Measurements from ENCODE around the gene TTC21A. TPM values are rescaled to one million over a fixed set of nuclear protein-coding genes. Genes with fewer than 3 reads are reported as not detected.

TTC21A gene
- total and polyA plus RNA-seq, 2 experiments from 2014 or later = 3.7 to 6.5 TPM

- H3K4me2 ChIP-seq = no peak overlapping the region
- H2AFZ ChIP-seq = no peak overlapping the region
- 61% methylated on average over 2 of the region's 2 CpGs for WGBS (ENCODE audit: low lambda C conversion rate, missing lambda C conversion rate)
- H3K27ac ChIP-seq = no peak overlapping the region
- no peak overlapping the region for H3K4me3 ChIP-seq
- no peaks in the 10 kb centered on the region for H3K36me3 ChIP-seq (replicated peaks; ENCODE audit: insufficient read depth, low read depth)
- H3K9me2 ChIP-seq (replicated peaks; ENCODE audit: insufficient read depth) = no peaks in the 10 kb centered on the region
- no peaks in the 10 kb centered on the region for H3K9me3 ChIP-seq (ENCODE audit: low read depth)
- H3K4me1 ChIP-seq (ENCODE audit: insufficient read depth) = peaks cover 11% of the 10 kb centered on the region
- peaks cover 19% of the 10 kb centered on the region for H3K79me2 ChIP-seq
- no peak for DNase-seq (ENCODE audit: low spot score)
- H4K20me1 ChIP-seq (ENCODE audit: insufficient read depth, poor library complexity, severe bottlenecking) = peaks cover 13% of the 10 kb centered on the region
- TF ChIP-seq EZH2 (IDR thresholded peaks at IDR 0.05; ENCODE audit: borderline replicate concordance) = no peak
- TF ChIP-seq CTCF (IDR thresholded peaks at IDR 0.05; ENCODE audit: poor library complexity) = no peak
- TF ChIP-seq EZH2phosphoT487 (IDR thresholded peaks at IDR 0.05; ENCODE audit: low read depth, severe bottlenecking, unreplicated experiment) = no peak
- no peaks in the 10 kb centered on the region for H3K27me3 ChIP-seq
Measured at GRCh38 chr3:39110041-39110639, 2.7 kb downstream of the TTC21A start.

GRCh38 chr3:39112113-39112512, 4.6 kb downstream of the TTC21A start:
- no peaks in the 10 kb centered on the region for H3K9me3 ChIP-seq (ENCODE audit: low read depth)
- DNase-seq (ENCODE audit: low spot score) = no peak
- TF ChIP-seq EZH2phosphoT487 (IDR thresholded peaks at IDR 0.05; ENCODE audit: low read depth, severe bottlenecking, unreplicated experiment) (no peak), CTCF (IDR thresholded peaks at IDR 0.05; ENCODE audit: poor library complexity) (no peak), EZH2 (IDR thresholded peaks at IDR 0.05; ENCODE audit: borderline replicate concordance) (no peak)
- 93% methylated on average over 3 of the region's 3 CpGs for WGBS (ENCODE audit: low lambda C conversion rate, missing lambda C conversion rate)
- H4K20me1 ChIP-seq (ENCODE audit: insufficient read depth, poor library complexity, severe bottlenecking) = no peaks in the 10 kb centered on the region
- H3K27me3 ChIP-seq = no peaks in the 10 kb centered on the region
- no peak overlapping the region for H3K27ac ChIP-seq
- H3K36me3 ChIP-seq (replicated peaks; ENCODE audit: insufficient read depth, low read depth) = no peaks in the 10 kb centered on the region
- H3K79me2 ChIP-seq = no peaks in the 10 kb centered on the region
- no peak overlapping the region for H3K4me3 ChIP-seq
- no peak overlapping the region for H3K4me2 ChIP-seq
- H3K9me2 ChIP-seq (replicated peaks; ENCODE audit: insufficient read depth) = no peaks in the 10 kb centered on the region
- no peaks in the 10 kb centered on the region for H3K4me1 ChIP-seq (ENCODE audit: insufficient read depth)
- H2AFZ ChIP-seq = no peak overlapping the region

- 85% methylated on average over 2 of the region's 2 CpGs for WGBS (ENCODE audit: low lambda C conversion rate, missing lambda C conversion rate)
- DNase-seq (ENCODE audit: low spot score) = no peak
- Histone ChIP-seq H3K9me2 (replicated peaks; ENCODE audit: insufficient read depth) (no peaks in the 10 kb centered on the region), H3K4me1 (ENCODE audit: insufficient read depth) (no peaks in the 10 kb centered on the region), H3K4me3 (no peak overlapping the region), H3K36me3 (replicated peaks; ENCODE audit: insufficient read depth, low read depth) (no peaks in the 10 kb centered on the region), H3K4me2 (no peak overlapping the region), H2AFZ (no peak overlapping the region), H3K27me3 (no peaks in the 10 kb centered on the region), H4K20me1 (ENCODE audit: insufficient read depth, poor library complexity, severe bottlenecking) (no peaks in the 10 kb centered on the region), H3K9me3 (ENCODE audit: low read depth) (no peaks in the 10 kb centered on the region), H3K27ac (no peak overlapping the region), H3K79me2 (no peaks in the 10 kb centered on the region)
- TF ChIP-seq CTCF (IDR thresholded peaks at IDR 0.05; ENCODE audit: poor library complexity) (no peak), EZH2 (IDR thresholded peaks at IDR 0.05; ENCODE audit: borderline replicate concordance) (no peak), EZH2phosphoT487 (IDR thresholded peaks at IDR 0.05; ENCODE audit: low read depth, severe bottlenecking, unreplicated experiment) (no peak)
Measured at GRCh38 chr3:39112535-39112934, 5.1 kb downstream of the TTC21A start.

Data from hepatocyte (in vitro differentiated cells).